Measurements from ENCODE around the gene UBQLN4. TPM values are rescaled to one million over a fixed set of nuclear protein-coding genes. Genes with fewer than 3 reads are reported as not detected.

The UBQLN4 gene
- total and polyA plus RNA-seq, 2 donors (not counting 3 experiments of a cell fraction or from before 2014, with no cell fraction given), result 50.5 to 50.8 TPM

DNA sequence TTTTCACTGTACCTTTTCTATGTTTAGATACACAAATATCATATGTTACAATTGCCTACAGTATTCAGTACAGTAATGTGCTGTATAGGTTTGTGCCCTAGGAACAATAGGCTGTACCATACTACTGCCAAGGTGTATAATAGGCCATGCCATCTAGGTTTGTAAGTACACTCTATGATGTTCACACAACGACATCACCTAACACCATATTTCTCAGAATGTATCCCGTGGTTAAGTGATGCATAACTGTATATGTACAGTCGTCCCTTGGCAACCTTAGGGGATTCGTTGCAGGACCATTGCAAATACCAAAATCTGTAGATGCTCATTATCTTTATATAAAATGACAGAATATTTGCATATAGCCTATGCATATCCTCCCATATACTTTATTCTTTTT lies 27.0 kb downstream of the UBQLN4 start:
- Histone ChIP-seq H4K20me1 (replicated peaks; ENCODE audit: control insufficient read depth, extremely low read depth, insufficient read depth, low read length) (no peaks in the 10 kb centered on the region), H3K9me1 (replicated peaks; ENCODE audit: control insufficient read depth, extremely low read depth, insufficient read depth, low read length) (no peaks in the 10 kb centered on the region), H3K79me2 (ENCODE audit: control insufficient read depth, insufficient read depth, low read length) (no peaks in the 10 kb centered on the region), H3K9ac (replicated peaks; ENCODE audit: extremely low read depth, insufficient read depth, low read length) (no peak overlapping the region), H3K36me3 (ENCODE audit: control insufficient read depth in 2 of 2, extremely low read depth in 1 of 2, insufficient read depth in 2 of 2, low read length in 2 of 2) (no peaks in the 10 kb centered on the region), H3K4me2 (ENCODE audit: insufficient read depth, low read length) (no peak overlapping the region), H3K4me1 (ENCODE audit: control insufficient read depth, extremely low read depth, insufficient read depth, low read length) (no peaks in the 10 kb centered on the region), H3K4me3 (replicated peaks in 1 of 3; ENCODE audit: insufficient read depth in 1 of 3, low read depth in 1 of 3, low read length in 3 of 3) (no peak overlapping the region), H3K27me3 (ENCODE audit: control insufficient read depth in 2 of 2, insufficient read depth in 2 of 2, low read length in 2 of 2) (no peaks in the 10 kb centered on the region), H2AFZ (ENCODE audit: low read depth, low read length) (no peak overlapping the region), H3K9me3 (replicated peaks; ENCODE audit: control insufficient read depth, insufficient read depth, low read length) (no peaks in the 10 kb centered on the region), H3K27ac (ENCODE audit: insufficient read depth, low read depth, low read length) (no peak overlapping the region)
- TF ChIP-seq, protein P1, sequence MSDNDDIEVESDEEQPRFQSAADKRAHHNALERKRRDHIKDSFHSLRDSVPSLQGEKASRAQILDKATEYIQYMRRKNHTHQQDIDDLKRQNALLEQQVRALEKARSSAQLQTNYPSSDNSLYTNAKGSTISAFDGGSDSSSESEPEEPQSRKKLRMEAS (IDR thresholded peaks at IDR 0.05; ENCODE audit: insufficient read depth, insufficient read length), result no peak
- TF ChIP-seq JUN (IDR thresholded peaks at IDR 0.05; ENCODE audit: borderline replicate concordance, insufficient read depth, insufficient read length, low read depth) (no peak), POLR2A (IDR thresholded peaks at IDR 0.05; ENCODE audit: low read depth, low read length) (no peak), POLR2AphosphoS5 (IDR thresholded peaks at IDR 0.05; ENCODE audit: insufficient read depth, low read depth, low read length) (no peak), MYC (IDR thresholded peaks at IDR 0.05; ENCODE audit: low read depth, low read length) (no peak), FOS (IDR thresholded peaks at IDR 0.05; ENCODE audit: borderline replicate concordance, insufficient read depth, low read length) (no peak), GATA2 (IDR thresholded peaks at IDR 0.05; ENCODE audit: insufficient read depth, insufficient read length, low read depth, low read length) (no peak), EZH2 (IDR thresholded peaks at IDR 0.05; ENCODE audit: borderline replicate concordance, low read depth, low read length, severe bottlenecking) (no peak)
- TF ChIP-seq, protein P2, sequence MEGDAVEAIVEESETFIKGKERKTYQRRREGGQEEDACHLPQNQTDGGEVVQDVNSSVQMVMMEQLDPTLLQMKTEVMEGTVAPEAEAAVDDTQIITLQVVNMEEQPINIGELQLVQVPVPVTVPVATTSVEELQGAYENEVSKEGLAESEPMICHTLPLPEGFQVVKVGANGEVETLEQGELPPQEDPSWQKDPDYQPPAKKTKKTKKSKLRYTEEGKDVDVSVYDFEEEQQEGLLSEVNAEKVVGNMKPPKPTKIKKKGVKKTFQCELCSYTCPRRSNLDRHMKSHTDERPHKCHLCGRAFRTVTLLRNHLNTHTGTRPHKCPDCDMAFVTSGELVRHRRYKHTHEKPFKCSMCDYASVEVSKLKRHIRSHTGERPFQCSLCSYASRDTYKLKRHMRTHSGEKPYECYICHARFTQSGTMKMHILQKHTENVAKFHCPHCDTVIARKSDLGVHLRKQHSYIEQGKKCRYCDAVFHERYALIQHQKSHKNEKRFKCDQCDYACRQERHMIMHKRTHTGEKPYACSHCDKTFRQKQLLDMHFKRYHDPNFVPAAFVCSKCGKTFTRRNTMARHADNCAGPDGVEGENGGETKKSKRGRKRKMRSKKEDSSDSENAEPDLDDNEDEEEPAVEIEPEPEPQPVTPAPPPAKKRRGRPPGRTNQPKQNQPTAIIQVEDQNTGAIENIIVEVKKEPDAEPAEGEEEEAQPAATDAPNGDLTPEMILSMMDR (IDR thresholded peaks at IDR 0.05; ENCODE audit: extremely low read depth in 1 of 2, insufficient read depth in 1 of 2, low read depth in 1 of 2, low read length in 2 of 2), result no peak
- BruUV-seq (replicated peaks), result no TSS peak
- no peak for FAIRE-seq
- DNase-seq (ENCODE audit: low read depth, low spot score), result no peak
- dilution Hi-C loops (cut with MboI; ENCODE audit: extremely low pct_ligation_motif_present, low sequenced_read_pairs) (no loop called here), intact Hi-C loops (cut with micrococcal nuclease) (loop anchor here (1.0 kb wide), 2 partner anchors 28 to 40 kb away; partner anchors contain the start of gene LAMTOR2)
- ChIA-PET CTCF (interaction anchor here (1.0 to 2.6 kb wide), 13 partner anchors 11 to 359 kb away, joined by 3 to 92 read pairs (median 6); no protein-coding TSS in a partner anchor), POLR2A (no interaction called here)

All from endothelial cell of umbilical vein (primary cell).